Muscle of back (tissue), 11 donors: ENCODE results near the gene TCEANC2. TPM values are rescaled to one million over a fixed set of nuclear protein-coding genes. Genes with fewer than 3 reads are reported as not detected.
"Not testable (repeated sequence)": the region's sequence is repeated elsewhere in the genome, so short reads cannot be mapped to it uniquely, and the experiment has no call there.

Source experiments
- DNase-seq, 3 donors: peaks; one replicate each; pipeline versions ENCODE4 v3.0.0 to v3.0.0-alpha.2; 2013
- polyA plus RNA-seq, 10 donors: library from polyadenylated mRNA; unstranded; fragments of 120-200 nt; gene quantifications; one replicate each; pipeline ENCODE4 v1.2.1, GENCODE V29; 2013; ENCODE audit not compliant: insufficient read length in 10 of 10

TCEANC2 gene
- polyA plus RNA-seq, 10 donors, result 4.9 to 7.7 (median 5.6) TPM

DNA sequence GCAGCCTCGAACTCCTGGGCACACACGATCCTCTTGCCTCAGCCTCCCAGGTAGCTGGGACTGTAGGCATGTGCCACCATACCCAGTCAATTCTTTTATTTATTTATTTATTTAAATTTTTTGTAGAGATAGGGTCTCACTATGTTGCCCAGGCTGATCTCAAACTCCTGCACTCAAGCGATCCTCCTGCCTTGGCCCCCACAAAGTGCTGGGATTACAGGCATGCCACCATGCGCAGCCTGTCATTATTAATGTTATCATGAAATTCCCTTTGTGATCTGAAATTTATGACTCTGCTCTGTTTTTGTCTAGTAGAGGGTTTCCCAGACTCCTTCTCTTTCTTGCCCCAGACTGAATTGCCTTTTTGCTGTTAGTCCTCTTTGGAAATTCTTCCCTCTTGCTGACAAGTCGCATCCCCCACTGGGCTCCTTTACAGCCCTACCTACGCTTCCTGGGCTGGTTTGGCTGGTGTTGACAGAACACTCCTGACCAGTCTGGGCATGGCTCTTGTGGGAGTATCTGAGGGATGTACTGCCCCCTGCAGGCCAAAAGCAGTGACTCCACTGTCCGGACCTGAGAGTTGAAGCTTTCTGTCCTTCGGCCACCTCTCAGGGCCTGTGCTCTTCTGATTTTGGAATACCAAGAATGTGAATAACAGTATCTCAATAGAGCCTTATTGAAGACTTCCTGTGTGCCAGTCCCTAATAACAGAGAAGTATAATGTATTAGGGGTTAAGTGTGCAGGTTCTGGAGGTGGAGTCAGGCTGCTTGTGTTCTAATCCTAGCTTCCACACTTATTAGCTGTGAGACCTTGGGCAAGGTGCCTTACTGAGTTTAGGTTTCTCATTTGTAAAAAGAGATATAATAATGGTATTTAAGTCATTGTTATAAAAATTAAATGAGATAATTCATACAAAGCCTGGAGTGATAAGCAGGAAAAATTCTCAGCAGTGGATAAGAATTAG lies 28.2 kb downstream of the TCEANC2 start:
- peak in 1 of 3 donors; percentile 20 for DNase-seq

DNA sequence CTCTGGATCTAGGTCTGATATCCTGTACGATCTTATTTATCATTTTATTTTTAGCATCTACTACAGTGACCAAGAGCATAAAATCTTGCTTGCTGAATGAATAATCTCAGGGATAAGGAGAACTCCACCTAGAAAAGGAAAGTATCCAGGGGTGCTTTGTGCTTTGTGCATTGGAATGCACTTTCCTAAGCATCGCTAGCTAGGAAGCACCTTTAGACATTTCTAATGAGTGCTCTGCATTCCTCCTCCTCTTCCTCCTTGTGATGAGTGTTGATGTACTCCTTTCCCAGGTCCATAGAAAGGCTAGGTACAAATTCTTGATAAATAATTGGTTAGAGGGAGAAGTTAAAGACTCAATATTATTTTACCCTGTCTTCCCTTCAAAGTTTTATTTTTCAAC lies 31.4 kb downstream of the TCEANC2 start:
- no peak for DNase-seq

DNA sequence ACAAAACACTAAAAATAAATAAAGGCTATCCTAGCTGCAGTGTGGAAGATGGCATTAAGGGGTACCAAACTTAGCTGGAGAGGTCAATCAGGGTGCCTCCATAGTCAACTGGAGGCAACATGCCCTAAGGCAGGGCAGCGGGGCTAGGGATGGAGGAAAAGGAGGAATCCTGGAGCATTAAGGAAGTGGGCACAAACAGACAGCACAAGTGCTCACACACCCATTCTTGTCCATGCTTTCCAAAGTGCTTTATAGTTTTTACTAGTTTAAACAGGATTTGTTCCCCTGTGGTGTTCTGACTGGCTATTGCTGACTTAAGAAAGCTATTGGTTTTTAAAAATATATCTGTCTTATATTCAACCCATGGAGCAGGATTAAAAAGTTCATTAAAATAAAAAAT lies 33.3 kb downstream of the TCEANC2 start:
- no peak for DNase-seq

DNA sequence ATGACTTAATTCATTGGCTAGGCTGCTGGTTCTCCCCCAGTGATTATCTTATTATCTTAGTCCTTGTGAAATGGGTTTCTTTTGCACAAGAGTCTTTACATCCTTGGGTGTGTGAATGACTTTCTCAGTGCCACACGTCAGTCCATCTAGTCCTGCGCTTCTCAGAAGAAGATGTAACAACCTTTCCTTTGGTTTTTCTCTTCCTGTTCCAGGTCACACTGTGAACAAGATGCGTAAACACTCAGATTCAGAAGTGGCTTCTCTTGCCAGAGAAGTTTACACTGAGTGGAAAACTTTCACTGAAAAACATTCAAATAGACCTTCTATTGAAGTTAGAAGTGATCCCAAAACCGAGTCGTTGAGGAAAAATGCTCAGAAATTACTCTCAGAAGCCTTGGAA lies 35.0 kb downstream of the TCEANC2 start:
- DNase-seq, result no peak

DNA sequence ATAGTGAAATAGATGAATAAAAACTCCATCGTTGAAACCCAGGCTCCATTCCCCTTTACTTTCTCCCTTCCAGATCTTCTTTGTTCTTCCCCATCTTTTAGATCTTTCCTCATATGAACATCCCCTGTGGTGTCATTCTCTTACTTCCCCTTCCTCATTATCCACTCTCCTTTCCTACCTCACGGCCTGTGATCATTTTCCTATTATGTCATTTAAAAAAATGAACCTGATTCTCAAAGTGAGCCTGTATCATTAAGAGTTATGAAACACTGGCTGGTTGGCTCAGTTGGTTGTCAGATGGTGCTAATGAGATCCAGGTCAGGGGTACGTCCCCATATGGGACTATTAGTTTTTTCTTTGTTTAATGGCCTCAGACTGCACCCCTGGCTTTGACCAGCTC lies 38.3 kb downstream of the TCEANC2 start:
- no peak for DNase-seq

DNA sequence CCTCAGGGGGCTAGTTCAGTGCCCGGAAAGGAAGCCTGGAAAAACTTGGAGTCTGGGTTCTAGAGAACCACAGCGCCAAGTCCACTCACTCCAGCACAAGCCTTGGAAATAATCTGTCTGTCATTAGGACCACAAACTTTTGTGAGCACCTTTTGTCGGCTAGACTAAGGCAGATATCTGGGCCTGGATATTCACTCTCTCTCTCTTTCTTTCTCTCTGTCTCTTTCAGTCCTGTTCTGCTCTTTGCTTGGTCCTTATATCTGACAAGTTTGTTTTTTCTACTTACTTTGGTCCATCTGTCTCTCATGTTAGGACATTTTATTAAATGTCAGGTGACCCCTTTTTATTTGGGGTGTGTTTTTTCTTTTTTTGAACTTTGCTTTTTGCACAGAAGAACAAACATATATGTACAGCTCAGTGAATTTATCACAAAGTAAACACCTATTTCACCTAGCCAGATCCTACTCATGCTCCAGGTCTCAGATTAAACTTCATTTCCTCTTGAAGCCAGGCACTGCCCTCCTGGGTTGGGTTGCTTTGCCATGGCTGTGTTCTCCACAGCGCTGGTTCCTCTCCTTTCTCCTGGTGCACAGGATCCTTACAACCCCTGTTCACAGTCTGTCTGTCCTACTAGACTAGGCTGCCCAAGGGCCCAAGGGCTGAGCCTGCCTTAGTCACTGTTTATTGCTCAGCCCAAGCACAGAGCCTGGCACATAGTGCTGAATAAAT lies 40.8 kb downstream of the TCEANC2 start:
- DNase-seq, result no peak

DNA sequence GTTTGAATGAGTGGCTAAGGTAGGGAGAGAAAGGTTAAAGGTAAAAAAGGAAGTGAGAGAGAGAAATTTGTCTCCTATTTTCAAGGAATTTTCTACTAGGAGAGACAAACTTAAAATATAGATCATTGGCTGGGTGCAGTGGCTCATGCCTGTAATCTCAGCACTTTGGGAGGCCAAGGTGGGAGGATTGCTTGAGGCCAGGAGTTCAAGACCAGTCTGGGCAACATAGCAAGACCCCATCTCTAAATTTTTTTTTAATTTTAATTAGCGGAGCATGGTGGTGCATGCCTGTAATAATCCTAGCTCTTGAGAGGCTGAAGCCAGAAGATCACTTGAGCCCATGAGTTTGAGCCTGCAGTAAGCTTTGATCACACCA lies 41.3 kb downstream of the TCEANC2 start:
- DNase-seq, result not testable (repeated sequence)

DNA sequence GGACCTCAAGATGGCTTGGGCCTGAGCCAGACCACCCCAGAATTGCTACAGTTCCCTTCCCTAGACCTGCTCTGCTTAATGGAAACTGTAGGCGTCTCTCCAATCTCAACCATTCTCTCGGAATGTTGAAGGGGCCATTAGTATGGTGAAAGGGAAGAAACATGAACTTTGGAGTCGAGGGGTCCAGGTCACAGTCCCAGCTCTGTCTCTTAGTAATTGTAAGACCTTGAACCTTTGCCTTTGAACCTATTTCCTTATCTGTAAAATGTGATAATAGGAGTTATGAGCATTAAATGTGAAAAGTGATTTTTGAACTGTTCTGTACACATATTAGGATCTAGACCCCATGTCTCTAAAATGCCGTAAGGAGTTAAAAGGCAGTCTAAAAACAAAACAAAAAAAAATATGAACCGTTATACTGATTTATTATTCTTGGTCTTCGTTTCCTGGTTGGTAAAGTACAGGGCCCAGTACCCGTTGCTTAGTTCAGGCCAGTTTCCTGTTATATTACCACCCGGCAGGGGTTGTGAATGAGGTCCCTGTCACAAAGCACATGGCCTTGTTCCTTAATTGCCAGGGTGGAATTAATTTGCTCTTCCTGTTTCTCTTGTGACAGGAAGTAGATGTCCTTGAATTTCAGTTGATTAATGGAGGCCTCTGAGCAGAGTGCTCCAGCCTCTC lies 42.3 kb downstream of the TCEANC2 start:
- DNase-seq, result peak in 1 of 3 donors; percentile 5

DNA sequence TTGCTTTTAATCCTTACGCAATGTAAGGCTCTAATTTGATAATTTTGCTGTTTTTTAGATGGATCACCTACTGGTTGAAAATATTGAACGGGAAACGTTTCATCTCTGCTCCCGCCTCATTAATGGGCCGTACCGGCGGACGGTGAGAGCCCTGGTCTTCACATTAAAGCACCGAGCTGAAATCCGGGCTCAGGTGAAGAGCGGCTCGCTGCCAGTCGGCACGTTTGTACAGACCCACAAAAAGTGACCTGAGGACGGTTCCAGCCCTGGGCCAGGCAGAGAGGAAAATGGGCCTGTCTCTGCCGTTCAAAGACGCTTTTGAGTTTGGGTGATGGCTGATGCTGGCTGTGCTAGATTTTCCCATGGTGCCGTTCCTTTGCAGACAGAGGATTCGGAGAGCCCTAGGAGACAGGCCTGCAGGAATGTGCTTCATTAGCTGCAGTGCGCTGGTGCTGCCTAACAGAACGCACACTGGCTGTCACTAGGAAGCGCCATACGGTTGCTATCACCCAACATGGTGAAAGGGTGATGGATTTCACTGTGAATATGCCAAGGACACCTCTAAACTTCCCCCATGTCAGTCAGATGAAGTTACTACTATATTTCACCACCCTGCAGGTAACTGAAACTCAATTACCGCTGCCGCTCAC lies 42.9 kb downstream of the TCEANC2 start:
- DNase-seq, result no peak

DNA sequence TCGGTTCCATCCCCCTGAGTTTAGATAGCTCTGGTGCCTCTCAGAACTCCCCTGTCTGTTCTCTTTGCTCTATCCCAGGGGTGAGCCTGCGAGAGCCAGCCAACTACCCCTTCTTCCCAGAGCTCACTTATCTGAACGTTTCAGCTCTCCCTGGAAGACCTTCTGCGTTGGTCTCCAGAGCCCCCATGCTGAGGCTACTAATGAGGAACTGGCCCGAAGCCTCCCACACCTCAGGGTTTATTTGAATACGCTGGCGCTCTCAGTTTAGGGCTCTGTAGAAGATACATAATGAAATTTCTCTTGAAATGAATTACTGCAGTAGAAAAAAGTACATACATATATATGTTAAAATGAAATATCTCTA lies 43.5 kb downstream of the TCEANC2 start:
- DNase-seq, result no peak

DNA sequence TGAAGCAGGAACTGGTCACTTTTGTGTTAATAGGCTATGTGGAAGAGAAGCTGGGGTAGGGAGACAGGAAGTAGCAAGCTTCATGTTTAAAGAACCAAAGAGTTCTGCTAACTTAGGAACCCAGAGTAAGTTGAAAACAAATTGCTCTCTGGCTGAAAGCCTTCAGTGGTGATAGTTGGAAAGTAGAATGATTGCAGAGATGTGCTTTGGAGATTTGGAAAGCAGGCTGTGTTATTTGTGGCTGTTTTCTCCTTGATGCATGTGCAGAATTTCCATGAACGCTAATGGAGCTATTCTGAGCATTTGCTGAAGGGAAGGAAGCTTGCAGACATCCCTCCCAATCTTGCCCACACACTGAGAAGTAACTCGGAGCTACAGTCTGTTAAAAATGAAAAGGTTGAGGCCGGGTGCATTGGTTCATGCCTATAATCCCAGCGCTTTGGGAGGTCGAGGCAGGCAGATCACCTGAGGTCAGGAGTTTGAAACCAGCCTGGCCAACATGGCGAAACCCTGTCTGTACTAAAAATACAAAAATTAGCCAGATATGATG lies 45.7 kb downstream of the TCEANC2 start:
- DNase-seq, result peak in 1 of 3 donors; percentile 34

DNA sequence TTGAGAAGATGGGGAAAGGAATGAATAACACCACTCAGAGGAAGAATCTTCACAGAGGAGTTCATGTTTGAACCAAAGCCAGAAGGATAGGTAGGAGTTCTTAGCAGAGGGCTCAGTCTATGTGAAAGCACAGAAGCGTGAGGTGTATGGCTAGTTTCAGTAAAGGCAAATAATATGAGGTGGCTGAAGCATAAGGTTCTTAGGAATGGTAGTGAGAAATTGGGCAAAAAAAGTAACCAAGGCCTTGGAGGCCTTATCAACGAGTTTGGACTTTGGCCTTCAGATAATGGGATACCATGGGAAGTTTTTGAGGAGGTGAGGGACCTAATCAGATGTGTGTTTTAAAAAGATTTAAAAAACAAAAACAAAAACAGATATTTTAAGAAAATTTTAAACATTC lies 47.1 kb downstream of the TCEANC2 start:
- no peak for DNase-seq

DNA sequence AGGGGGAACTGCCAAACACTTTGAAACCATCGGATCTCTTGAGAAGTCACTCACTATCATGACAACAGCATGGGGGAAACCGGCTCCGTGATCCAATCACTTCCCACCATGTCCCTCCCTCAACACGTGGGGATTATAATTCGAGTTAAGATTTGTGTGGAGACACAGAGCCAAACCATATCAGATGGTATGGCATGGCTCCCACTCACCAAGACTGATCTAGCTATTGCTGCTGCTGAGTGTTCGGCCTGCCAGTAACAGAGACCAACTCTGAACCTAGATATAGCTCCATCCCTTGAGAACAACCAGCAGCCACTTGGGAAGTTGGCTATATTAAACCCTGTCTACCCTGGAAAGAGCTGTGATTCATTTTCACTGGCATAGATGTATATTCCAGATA lies 50.0 kb downstream of the TCEANC2 start:
- DNase-seq, result no peak

DNA sequence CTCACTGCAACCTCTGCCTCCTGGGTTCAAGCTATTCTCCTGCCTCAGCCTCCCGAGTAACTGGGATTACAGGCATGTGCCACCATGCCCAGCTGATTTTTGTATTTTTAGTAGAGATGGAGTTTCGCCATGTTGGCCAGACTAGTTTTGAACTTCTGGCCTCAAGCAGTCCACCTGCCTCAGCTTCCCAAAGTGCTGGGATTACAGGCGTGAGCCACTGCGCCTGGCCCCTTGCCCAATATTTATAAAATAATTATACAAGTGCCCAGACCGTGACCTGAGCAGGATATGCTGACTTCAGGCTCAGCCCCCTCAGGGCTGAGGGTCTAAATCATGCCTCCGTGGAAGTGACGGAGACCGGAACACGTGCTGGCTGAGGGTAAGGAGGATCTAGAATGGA lies 51.2 kb downstream of the TCEANC2 start:
- not testable (repeated sequence) for DNase-seq

DNA sequence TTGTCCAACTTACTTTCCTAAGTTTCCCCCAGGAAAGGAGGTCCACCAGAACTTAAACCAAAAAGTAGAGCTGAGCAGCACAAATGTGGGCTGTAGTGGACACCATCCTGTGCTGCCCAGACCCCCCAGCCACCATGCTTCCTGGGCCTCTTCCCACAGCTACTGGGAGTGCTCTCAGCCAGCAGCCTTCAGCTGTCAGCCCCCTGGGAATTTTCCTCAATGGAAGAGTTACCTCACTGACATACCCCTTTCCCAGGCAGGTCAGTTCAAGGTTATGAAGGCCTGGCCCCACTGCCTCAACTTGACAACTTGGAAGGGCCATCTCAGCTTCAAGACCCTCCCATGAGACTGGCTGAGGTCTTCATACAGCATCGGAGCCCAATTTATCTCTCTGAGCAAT lies 51.7 kb downstream of the TCEANC2 start:
- no peak for DNase-seq

DNA sequence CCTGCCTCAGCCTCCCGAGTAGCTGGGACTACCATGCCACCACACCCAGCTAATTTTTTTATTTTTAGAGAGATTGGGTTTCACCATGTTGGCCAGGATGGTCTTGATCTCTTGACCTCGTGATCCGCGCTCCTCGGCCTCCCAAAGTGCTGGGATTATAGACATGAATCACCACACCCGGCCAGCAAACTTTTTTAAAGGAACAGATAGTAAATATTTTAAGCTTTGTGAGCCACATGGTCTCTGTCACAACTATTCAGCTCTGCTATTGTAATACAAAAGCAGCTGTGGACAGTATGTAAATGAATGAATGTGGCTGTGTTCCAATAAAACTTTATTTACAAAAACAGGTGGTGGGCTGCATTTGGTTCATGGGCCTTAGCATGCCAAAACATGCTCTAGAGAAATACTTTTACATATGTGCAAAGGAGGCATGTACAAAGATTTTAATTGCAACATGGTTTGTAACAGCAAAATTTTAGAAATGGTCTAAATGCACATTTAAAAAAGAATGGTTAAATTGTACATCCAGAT lies 52.4 kb downstream of the TCEANC2 start:
- DNase-seq, result no peak

DNA sequence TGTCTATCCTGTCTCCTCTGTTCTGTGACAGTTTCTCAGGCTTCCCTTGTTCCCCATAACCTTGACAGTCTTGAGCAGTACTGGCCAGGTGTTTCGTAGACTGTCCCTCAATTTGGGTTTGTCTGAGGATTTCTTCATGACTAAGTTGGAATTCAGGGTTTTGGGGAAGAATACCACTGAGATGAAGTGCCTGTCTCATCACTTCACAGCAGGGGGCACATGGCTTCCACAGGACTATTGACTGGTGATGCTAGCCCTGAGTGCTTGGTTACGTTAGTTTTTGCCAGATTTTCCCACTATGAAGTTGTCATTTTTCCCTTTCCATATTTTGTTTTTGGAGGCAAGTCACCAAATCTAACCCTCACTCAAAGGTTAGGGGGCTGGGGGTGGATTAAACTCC lies 53.7 kb downstream of the TCEANC2 start:
- DNase-seq, result peak in 1 of 3 donors; percentile 18

DNA sequence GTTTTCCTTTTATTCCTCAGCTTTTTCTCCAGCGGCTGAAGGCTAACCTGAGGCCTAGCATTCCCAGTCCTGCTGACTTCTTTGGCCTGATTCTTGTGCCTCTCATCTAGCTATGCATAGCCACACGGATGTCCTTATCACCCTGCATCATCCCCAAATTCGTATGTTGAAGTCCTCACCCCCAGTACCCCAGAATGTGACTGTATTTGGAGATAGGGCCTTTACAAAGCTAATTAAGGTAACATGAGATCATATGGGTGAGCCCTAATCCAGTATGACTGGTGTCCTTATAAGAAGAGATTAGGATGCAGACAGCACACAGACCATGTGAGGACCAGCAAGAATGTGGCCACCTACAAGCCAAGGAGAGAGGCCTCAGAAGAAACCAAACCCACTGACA lies 54.7 kb downstream of the TCEANC2 start:
- no peak for DNase-seq

DNA sequence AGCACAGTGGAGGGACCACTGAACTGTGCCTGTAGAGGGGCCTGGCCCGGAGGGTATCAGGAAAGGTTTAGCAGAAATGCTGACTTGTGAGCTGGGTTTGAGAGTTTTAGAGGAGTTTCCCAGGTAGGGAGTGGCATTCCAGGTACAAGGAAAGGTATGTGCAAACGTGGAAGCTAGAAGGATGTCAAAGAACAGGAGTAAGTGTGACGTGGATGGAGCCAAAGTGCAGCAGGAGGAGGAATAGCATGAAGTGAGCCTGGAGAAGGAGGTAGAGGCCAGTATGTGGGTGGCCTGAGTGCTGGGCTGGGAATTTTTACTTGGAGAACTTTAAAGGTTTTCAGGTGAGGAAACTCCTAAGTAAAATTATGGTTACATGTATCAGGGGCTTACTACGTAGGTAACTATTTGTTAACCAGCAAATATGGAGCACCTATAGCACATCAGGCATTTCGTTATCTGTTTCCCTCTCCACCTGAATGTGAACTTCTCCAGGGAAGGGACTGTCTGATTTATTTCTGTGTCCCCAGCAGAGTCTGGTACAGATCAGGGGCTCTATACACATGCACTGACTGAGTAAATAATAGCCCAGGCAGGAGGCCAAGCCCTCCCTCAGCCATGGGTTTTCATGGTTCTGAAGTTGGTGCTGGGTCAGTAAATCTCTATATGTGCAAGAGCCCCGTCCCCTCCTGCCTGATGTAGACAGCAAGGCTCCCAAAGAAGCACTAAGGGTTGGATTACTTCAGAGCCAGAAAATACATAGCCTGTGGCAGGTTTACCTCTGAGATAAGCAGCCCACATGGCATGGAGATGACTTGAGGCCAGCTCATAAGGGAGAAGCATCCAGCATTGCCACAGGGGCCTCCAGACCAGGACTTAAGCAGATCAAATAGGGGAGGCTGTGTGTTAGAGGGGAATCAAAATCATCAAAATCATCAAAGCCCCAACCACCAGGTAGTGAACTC lies 56.0 kb downstream of the TCEANC2 start:
- no peak for DNase-seq

DNA sequence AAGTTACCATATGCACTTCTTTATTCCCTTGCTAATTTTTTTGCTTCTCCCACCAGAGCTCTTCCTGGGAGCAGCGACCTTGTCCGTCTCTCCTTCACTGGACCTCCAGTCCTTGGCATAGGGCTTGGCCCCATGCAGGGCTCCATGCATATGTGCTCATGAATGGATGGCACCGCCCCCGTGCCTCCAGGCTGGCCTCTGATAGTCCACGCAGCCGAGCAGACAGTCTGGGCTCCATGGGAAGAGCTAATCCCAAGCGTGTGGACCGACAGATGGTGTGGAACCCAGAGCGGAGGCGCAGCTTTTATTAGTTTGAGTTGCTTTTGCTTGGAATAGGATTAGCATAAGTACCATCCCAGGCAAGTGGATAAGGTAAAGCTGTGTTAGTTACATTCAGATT lies 57.6 kb downstream of the TCEANC2 start:
- DNase-seq, result no peak
